Renal pelvis (tissue), 4 donors: Measurements from ENCODE around the gene TMEM145. TPM values are rescaled to one million over a fixed set of nuclear protein-coding genes. Genes with fewer than 3 reads are reported as not detected.
"Not testable (repeated sequence)": the region's sequence is repeated elsewhere in the genome, so short reads cannot be mapped to it uniquely, and the experiment has no call there.

ENCODE experiments used
- DNase-seq: peaks from one replicate; pipeline ENCODE4 v3.0.0-alpha.2; 2013
- polyA plus RNA-seq, 3 donors: library from polyadenylated mRNA; unstranded; fragments of 120-200 nt; gene quantifications; one replicate each; pipeline ENCODE4 v1.2.1, GENCODE V29; 2013; ENCODE audit not compliant: insufficient read length in 3 of 3

Gene TMEM145
- polyA plus RNA-seq, 3 donors: 0.67 to 1.5 (median 1.1) TPM

DNA sequence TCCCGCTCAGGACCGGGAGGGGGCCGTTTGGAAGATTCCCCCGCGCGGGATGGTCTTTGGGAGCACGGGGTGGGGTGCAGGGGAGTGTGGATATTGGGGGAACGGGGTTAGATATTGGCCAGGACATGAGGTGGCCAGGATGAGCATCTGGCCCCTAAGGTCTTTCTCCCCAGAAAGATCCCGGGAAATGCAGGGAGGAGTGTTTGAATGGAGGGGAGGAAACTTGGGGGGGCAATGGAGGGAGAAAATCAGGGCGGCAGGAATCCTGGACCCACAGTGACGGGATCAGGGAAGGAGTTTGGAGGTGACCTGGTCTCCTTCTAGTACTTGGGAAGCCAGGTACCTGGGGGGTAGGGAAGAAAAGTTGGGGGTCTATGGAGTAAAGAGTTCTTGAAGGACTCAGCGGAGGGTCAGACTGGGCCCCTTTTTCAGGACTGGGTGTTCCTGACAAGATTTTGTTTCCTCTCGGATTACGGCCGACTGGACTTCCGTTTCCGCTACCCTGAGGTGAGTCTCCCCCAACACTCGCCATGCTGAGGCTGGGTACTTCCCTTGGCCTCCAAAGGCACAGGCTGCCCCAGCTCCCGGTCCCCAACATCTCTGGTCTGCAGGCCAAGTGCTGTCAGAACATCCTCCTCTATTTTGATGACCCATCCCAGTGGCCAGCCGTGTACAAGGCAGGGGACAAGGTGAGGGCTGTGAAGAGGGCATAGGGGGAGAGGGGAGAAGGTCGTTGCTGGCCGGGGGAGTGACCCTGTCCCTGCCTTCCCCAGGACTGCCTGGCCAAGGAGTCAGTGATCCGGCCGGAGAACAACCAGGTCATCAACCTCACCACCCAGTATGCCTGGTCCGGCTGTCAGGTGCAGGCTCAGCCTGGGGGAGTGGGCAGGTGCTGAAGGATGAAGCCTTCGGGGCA, 989 bp downstream of the TMEM145 start:
- DNase-seq: no peak

DNA sequence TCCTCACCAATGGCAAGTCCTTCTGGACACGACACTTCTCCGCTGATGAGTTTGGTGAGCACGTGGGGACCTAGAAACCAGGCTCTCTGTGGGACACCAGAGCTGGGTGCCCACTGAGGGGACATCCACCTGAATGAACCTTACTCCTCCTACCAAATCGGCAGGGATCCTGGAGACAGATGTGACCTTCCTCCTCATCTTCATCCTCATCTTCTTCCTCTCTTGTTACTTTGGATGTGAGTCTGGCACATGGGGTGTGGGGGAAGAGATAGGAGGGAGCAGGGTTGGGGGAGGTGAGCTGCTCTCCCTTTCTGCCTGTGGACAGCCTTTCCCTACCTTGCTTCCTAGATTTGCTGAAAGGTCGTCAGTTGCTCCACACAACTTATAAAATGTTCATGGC, 1.9 kb downstream of the TMEM145 start:
- no peak for DNase-seq

DNA sequence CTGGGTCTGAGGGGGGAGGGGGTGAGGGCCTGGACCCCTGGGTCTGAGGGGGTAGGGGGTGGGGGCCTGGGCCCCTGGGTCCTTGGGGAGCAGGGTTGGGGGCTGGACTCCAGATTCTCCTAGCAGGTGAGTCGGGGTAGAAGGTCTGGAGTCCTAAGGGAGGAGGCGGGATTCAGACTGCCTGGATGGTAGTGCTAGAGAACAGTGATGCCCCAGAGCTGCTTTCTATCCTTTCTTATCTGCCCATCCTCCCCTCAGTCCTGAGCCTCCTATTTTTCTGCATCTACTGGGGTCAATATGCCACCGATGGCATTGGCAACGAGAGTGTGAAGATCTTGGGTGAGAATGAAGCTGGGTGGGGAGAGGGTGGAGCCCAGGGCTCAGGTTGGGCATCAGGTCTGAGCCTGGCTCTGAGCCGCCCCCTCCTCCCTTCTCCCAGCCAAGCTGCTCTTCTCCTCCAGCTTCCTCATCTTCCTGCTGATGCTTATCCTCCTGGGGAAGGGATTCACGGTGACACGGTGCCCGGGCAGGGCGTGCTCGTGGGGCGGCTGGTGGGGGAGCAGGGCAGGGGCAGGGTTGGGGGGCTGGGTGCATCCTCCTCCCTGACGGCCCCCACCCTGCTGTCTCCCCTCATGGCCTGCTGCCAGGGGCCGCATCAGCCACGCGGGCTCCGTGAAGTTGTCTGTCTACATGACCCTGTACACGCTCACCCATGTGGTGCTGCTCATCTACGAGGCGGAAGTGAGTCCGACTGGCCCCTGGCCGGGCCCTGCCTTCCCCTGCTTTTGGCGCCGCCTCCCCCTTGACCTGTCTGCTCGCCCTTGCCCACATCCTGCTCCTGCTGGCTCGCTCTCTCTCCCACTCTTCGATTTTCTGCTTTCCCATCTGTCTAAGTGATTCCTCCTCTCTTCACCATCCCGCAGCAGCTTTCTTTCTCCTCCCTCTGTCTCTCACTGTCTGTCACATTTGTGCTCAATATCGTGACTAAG, 3.4 kb downstream of the TMEM145 start:
- DNase-seq: no peak

DNA sequence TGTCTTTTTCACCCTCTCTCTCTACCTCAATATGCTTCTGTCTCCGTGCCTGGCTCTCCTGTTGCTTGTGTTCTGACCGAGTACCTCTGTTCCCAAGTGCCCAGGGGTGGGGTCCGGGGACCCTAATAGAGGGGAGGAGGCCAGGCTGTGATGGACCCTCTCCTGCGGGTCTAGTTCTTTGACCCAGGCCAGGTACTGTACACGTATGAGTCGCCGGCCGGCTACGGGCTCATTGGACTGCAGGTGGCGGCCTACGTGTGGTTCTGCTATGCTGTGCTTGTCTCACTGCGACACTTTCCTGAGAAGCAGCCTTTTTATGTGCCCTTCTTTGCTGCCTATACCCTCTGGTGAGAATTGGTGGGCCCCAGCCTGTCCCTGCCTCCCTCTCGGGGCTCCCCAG, 4.4 kb downstream of the TMEM145 start:
- no peak for DNase-seq

DNA sequence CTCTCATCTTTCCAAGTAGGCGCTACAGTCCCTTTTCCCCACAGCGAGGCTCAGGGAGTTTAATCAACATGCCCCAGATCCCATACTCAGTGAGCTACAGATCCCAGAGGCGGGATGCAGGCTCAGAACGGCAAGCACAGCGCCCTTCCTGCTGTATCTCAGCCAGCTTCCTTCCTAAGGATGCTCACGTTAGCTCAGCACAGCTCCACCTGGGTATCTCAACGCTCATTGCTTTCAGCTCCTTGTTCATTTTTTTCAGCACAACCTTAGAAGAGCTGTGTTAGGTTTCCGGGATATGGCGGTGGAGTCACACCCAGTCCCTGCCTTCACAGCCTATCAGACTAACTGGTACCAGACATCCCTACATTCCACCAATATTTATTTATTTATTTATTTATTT, 9.2 kb downstream of the TMEM145 start:
- no peak for DNase-seq

DNA sequence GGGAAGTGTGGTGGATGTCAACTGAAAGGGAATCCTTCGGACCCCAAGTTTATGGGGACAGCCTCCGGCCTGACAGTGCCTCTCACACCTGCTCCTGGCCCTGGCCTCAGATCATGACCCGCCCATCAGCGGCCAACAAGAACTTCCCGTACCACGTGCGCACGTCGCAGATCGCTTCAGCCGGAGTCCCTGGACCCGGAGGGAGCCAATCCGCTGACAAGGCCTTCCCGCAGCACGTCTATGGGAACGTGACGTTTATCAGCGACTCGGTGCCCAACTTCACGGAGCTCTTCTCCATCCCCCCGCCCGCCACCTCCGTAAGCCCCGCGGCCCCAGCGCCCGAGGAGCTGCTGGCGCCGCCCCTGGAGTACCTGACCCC, 10.4 kb downstream of the TMEM145 start:
- DNase-seq: no peak

DNA sequence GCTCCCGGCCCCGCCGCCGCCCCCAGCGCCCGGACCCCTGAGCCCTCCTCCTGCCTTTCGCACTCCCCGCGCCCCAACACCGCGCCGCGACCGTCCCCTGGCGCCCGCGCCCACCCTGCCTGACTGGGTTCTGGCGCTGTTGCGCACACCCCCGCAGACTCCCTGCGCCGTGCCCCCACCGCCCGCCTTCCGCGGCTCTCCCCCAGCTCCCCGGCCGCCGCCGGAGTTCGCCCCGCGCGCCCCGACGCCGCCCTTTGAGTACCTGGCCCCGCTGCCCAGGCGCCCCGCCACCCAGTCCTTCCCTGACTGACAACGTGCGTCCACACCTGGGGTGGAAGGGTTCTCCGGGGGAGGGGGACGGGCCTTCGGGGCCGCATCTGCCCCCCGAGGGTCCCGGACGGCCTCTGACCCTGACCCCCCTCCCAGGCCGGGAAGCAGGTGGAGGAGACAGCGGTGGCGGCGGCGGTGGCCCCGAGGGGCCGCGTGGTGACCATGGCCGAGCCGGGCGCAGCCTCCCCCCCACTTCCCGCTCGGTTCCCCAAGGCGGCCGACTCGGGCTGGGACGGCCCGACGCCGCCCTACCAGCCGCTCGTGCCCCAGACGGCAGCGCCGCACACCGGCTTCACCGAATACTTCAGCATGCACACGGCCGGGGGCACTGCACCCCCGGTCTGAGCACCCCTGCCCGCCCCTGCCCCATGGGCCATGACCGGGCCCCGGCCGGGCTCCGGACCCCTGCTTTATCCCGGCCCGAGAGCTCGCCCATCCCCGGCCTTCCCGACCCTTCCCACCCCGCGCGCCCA, 10.9 kb downstream of the TMEM145 start:
- DNase-seq: no peak

DNA sequence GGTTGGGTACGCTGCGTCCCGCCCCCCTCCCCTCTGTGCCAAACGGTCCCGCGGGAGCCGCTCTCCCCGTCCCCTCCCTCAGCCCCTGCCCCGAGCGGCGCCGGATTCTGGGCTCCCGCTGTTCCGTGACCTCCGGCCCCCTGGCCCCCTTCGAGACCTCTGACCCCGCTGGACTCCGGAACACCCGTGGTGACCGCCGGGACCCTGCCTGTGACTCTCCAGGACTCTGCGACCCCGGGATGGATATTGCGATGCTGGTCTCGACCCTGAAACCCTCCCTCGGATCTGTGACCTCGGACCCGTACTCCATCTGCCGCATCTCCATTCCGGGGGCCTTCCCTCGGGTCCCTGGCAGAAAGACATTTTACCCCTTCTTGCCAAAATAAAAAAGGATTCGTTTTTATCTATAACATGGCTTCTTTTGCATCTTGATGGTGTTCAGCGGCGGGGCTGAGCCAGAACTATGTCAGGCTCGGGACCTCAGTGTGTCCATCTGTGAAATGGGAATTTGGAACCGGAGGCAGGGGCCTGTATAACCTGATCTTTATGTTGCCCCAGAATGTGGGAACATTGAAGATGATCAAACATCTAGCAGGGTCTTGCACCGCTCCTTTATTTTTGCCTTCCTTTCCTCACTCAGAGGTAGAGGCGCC, 11.7 kb downstream of the TMEM145 start:
- DNase-seq: no peak

DNA sequence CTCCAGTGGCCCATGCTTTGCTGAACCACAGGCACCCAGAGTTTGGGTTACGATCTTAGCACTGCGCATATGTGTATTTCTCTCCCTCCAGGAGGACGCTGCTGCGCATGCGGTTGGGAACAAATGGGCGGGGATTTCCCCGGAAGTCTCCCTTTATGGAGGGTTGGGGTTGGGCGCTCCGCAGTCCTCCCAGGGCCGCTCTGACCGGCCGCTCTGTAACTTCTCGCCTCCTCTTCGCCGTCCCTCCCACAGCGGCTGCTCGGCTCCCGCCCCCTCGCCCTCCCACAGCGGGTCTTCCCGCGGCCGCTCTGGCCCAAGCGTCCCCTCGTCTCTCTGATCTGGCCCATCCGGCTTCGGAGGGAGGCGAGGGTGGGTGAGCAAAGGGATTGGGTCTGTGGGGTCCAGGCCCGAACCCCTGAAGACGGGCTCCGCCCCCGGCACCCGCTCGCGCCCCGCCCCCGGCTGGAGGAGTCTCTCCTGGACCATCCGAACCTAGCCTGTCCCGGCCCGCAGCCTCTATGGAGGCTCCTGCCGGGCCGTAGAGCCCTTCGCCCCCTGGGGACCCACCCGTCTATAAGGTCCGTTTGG, 12.3 kb downstream of the TMEM145 start, which contains the start of gene MEGF8:
MEGF8 (plus strand) TSS at position 328 of the 588 bp plus-strand sequence. CDS start 609 bp downstream, outside the sequence.
- peak; percentile 99 for DNase-seq

DNA sequence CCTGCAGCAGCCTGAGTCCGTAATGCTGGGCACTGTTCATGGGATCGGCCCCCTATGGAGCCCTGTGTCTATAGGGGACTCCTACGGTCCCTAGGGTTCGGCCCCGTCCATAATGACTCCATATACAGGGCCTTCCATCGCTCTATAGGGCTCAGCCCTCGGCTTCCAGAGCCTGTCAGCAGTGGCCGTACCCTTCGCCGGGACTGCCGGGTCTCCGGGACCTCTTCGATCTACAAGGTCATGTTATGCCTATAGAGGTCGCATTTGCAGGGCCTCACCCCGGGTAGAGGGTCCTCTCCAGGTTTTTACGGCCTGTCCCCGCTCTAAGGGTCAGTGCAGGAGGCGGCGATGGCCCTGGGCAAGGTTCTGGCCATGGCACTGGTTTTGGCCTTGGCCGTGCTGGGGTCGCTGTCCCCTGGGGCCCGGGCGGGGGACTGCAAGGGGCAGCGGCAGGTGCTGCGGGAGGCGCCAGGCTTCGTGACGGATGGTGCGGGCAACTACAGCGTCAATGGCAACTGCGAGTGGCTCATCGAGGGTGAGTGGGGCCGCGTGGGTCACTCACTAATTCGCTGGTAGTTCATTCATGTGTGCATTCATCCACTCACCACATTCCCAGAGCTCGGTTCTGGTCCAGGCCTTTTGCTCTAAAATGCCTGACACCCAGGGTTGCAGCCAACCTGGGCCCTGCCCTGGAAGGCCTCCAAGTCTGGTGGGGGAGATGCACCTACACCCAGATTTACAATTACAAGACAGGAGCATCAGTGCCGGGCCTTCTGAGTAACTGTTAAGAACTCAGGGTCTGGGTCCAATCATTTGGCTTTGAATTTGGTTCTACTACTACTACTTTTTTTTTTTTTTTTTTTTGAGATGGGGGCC, 13.0 kb downstream of the TMEM145 start:
- DNase-seq: no peak

DNA sequence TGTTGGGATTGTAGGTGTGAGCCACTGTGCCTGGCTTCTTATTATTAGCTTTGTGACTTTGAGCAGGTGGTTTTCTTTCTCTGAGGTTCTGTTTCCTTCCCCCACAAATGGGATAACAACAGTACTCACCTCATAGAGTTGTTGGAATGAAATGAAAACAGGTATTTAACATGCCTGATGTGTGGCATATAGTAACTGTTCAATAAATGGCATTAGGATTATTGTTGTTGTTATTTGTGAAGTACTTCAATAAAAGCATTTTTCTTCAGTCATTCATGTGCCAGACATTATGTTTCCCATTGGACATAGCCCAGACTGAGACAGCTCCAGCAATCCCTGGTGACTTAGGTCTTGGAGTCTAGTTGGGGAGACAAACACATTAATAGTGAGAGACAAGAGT, 13.9 kb downstream of the TMEM145 start:
- DNase-seq: no peak

DNA sequence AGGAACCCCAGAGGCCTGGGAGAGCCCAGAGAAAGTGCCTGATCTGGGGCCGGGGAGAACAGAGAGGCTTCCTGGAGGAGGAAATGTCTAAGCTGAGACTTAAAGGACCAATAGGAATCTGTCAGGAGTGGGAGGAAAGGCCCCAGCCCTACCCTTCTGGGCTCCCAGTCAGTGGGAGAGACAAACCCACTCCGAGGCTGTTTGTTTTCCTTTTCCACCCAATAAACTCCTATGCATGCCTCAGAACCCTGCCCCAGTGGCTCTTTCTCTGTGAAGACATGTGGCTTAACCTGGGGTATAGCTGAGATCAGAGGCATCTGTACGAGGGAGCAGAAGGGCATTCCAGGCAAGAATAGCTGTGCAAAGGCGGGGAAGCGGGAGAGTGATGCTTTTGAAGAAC, 14.3 kb downstream of the TMEM145 start:
- no peak for DNase-seq

DNA sequence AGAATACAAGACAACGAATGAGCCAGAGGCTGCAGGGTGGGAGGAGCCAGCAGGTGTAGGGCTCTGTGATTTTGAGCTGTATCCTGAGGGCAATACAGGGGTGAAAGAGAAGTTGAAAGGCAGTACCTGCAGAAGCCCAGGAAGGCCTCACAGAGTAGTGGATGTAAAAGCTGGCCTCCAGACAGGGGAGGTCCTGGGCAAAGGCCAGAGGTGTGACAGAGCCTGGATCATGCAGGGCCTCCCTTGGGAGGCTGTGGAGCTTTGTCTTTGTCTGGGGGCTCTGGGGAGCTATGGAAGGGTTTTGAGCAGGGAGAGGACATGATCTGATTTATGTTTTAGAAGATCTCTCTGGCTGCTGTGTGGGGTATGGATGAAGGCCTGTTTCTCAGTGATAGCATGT, 15.0 kb downstream of the TMEM145 start:
- DNase-seq: no peak

DNA sequence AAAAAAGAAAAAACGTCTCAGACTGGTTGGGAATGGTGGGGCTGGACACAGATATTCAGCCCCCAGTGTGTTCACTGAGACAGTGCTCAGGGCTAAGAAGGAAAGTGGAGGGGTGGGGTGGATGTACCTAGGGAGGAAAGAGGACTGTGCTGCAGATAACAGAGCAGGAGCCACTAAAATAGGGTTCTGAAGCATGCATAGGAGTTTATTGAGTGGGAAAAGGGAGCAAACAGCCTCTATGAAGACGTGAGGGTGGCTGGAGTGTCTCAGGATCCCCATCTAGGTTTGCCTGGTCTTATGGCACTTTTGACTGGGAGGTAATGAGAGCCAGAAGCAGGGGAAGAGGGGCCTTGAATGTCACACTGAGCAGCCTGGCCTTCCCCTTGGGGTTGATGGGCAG, 15.7 kb downstream of the TMEM145 start:
- no peak for DNase-seq

DNA sequence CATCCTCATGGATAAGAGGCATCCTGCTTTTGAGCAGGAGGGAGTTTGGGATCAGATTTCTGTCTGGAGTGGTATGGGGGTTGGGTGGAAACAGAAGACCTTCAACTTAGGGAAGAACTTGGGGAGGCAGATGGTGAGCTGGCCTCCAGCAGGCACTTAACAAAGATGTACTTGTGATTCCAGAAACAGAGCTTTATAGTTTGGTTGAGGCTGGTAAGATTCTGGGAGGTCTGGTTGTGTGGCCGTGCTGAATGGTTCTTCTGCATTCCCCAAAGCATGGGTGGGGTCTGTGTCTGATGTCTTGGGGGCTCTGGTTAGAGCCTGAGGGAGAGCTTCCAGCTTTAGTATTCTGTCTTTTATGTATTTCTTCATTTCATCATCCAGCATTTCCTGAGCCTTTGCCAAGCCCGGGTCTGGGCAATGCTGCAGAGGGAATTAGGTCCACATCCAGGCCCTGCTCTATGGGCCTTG, 17.2 kb downstream of the TMEM145 start:
- DNase-seq: no peak

DNA sequence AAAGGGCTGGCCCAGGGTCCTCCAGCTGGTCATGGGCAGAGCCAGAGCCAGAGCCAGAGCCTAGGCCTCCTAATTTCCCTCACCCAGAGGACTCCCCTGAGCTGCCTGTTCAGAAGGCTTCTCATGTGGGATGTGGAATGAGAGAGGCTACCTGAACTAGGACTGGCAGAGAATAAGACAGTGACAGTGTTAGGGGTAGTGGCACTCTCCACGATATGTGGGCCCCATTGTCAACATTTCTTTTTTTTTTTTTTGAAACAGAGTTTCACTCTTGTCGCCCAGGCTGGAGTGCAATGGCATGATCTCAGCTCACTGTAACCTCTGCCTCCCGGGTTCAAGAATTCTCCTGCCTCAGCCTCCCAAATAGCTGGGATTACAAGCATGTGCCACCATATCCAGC, 18.2 kb downstream of the TMEM145 start:
- DNase-seq: not testable (repeated sequence)

DNA sequence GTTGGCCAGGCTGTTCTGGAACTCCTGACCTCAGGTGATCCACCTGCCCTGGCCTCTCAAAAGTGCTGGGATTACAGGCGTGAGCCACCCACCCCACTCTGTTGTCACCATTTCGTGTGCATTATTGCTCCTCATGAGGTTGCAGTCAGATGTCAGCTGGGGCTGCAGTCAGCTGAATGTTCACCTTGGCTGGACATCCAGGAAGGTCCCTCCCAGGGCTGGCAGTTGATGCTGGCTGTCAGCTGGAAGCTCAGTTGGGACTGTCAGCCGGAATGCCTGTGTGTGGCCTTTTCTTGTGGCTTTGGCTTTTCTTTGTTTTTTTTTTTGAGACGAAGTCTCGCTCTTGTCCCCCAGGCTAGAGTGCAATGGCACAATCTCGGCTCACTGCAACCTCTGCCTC, 18.9 kb downstream of the TMEM145 start:
- no peak for DNase-seq

DNA sequence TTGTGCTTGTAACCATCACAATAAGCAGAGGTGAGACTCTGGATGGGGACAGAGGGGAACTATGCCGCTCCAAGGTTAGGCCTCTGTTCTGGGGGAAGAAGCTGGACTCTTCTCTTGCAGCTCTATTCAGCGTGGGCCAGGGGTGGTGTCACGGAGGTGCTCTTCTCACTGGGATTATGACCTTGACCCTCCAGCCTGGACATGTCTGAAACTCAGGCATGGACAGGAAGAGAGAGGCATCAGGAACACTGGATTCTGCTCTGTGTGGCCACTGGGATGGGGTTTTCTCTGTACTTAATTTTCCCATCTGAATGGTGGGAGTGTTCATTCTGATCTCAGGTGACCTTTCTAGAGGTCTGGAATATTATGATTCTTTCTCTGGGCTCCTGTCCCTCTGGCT, 19.9 kb downstream of the TMEM145 start:
- DNase-seq: no peak

DNA sequence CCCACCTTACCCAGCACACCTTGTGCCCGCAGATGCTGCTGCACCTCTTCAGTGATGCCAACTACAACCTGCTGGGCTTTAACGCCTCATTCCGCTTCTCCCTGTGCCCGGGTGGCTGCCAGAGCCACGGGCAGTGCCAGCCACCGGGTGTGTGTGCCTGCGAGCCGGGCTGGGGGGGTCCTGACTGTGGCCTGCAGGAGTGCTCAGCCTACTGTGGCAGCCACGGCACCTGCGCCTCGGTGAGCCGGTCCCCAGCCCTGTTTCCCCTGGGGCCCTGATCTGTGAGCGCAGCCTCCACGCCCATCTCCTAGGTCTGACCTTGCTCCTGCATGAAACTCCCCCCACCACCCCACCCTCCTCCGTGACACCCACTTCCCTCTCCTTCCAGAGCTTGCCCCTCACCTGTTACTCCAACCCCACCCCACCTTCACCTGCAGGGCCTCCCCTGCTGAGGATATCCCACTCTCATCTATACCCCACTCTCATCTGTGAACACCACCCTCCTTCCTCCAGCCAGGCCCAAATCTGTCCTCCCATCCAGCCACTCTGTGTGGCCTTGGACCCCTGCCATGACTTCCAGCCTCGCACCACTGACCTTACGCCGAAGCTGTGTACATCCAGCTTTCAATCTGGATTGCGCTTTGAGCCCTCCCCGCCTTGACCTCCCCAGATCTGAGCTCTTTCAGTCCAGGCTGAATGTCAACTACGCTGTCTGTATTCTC, 21.0 kb downstream of the TMEM145 start:
- no peak for DNase-seq
